Progenitor cell of endocrine pancreas (in vitro differentiated cells): ENCODE measurements around the gene NDOR1. TPM values are rescaled to one million over a fixed set of nuclear protein-coding genes. Genes with fewer than 3 reads are reported as not detected.

Source experiments
- DNase-seq: peaks from one replicate; pipeline ENCODE4 v3.0.0; 2021; ENCODE audit warnings: low spot score; ENCODE audit not compliant: unreplicated experiment
- H3K27ac Mint-ChIP-seq: 2 replicates; pipeline ENCODE4 v1.8.0; 2021; ENCODE audit warnings: mild to moderate bottlenecking, moderate library complexity, mixed read lengths
- H3K27me3 Mint-ChIP-seq: 2 replicates; pipeline ENCODE4 v1.8.0; 2021; ENCODE audit warnings: mixed read lengths
- H3K36me3 Mint-ChIP-seq: 2 replicates; pipeline ENCODE4 v1.8.0; 2022; ENCODE audit warnings: mixed read lengths; ENCODE audit not compliant: insufficient read depth
- H3K4me1 Mint-ChIP-seq: 2 replicates; pipeline ENCODE4 v1.8.0; 2021; ENCODE audit warnings: low read depth, mixed read lengths
- H3K4me3 Mint-ChIP-seq: 2 replicates; pipeline ENCODE4 v1.8.0; 2021; ENCODE audit warnings: low read depth, mild to moderate bottlenecking, moderate library complexity, mixed read lengths
- H3K9me3 Mint-ChIP-seq: 2 replicates; pipeline ENCODE4 v1.8.0; 2021; ENCODE audit warnings: low read depth, mixed read lengths
- long read RNA-seq: library from polyadenylated mRNA; unstranded; transcript quantifications from one replicate; pipeline ENCODE4 v2.0.0, GENCODE V29; 2020
- total RNA-seq: library from RNA; stranded (reverse); gene quantifications from 2 replicates; pipeline ENCODE4 v1.2.1, GENCODE V29; 2021
- TF ChIP-seq, protein P1 (sequence below): fragments of 200-600 bp; sonication (generic); IDR thresholded peaks from one replicate; pipeline ENCODE4 v1.5.0; 2021; ENCODE audit warnings: antibody characterized with exemption, mild to moderate bottlenecking; ENCODE audit not compliant: unreplicated experiment

NDOR1 gene
- 35.1 and 37.4 TPM in 2 replicates for total RNA-seq
- long read RNA-seq, partial matches to known transcripts = 1 of 4 reads
- long read RNA-seq, other reads (novel, unspliced or antisense) = 3 of 4 reads

- TF ChIP-seq, protein P1, sequence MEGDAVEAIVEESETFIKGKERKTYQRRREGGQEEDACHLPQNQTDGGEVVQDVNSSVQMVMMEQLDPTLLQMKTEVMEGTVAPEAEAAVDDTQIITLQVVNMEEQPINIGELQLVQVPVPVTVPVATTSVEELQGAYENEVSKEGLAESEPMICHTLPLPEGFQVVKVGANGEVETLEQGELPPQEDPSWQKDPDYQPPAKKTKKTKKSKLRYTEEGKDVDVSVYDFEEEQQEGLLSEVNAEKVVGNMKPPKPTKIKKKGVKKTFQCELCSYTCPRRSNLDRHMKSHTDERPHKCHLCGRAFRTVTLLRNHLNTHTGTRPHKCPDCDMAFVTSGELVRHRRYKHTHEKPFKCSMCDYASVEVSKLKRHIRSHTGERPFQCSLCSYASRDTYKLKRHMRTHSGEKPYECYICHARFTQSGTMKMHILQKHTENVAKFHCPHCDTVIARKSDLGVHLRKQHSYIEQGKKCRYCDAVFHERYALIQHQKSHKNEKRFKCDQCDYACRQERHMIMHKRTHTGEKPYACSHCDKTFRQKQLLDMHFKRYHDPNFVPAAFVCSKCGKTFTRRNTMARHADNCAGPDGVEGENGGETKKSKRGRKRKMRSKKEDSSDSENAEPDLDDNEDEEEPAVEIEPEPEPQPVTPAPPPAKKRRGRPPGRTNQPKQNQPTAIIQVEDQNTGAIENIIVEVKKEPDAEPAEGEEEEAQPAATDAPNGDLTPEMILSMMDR = no peak
- DNase-seq = peak; percentile 88
- peak within 1 kb of the TSS; percentile 93 for H3K4me3 Mint-ChIP-seq
- H3K27ac Mint-ChIP-seq = peak within 1 kb of the TSS; percentile 93
- no peaks in the 10 kb centered on the region for H3K27me3 Mint-ChIP-seq
- peaks cover 3% of the 10 kb centered on the region for H3K36me3 Mint-ChIP-seq
- peaks cover 25% of the 10 kb centered on the region for H3K4me1 Mint-ChIP-seq
- H3K9me3 Mint-ChIP-seq = no peaks in the 10 kb centered on the region
These were observed at the start of gene NDOR1, which contains the start of gene TMEM203 for GRCh38 chr9:137205126-137206069. Gene NDOR1, plus strand, starts transcription at chr9:137205700. Its CDS starts 78 bp downstream, at chr9:137205778. Gene TMEM203, minus strand, starts transcription at chr9:137205648. Its CDS starts 234 bp downstream, at chr9:137205414.

DNA sequence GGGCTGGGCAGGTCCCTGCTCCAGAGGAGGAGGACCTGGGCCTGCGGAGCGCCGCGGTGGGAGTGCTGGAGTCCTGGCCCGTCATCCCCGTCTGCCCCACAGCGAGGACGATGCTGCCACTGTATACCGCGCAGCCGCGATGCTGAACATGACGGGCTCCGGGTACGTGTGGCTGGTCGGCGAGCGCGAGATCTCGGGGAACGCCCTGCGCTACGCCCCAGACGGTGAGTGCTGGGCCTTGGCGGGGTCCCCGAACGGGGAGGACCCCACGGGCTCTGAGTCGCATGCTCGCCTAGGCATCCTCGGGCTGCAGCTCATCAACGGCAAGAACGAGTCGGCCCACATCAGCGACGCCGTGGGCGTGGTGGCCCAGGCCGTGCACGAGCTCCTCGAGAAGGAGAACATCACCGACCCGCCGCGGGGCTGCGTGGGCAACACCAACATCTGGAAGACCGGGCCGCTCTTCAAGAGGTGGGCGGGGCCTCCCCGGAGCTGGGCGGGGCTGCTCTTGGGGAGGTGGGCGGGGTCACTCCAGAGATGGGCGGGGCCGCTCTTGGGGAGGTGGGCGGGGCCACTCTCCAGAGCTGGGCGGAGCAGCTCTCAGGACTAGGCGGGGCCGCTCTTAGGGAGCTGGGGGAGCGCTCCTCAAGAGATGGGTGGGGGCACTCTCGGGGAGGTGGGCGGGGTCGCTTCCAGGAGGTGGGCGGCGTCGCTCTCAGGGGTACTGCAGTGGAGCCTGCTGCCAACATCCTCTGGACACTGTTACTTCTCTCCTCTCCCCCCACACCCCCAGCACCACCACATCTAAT lies 48.7 kb upstream of the NDOR1 start:
- H3K9me3 Mint-ChIP-seq = no peaks in the 10 kb centered on the region
- H3K36me3 Mint-ChIP-seq = no peaks in the 10 kb centered on the region
- no peaks in the 10 kb centered on the region for H3K4me1 Mint-ChIP-seq
- TF ChIP-seq, protein P1 = no peak
- peaks cover 49% of the 10 kb centered on the region for H3K27me3 Mint-ChIP-seq
- no peak overlapping the region for H3K27ac Mint-ChIP-seq
- no peak for DNase-seq
- H3K4me3 Mint-ChIP-seq = no peak overlapping the region

GRCh38 chr9:137157618-137158415 lies 47.7 kb upstream of the NDOR1 start:
- no peaks in the 10 kb centered on the region for H3K36me3 Mint-ChIP-seq
- no peaks in the 10 kb centered on the region for H3K9me3 Mint-ChIP-seq
- no peak overlapping the region for H3K4me3 Mint-ChIP-seq
- H3K27ac Mint-ChIP-seq = no peak overlapping the region
- no peak for DNase-seq
- H3K4me1 Mint-ChIP-seq = no peaks in the 10 kb centered on the region
- TF ChIP-seq, protein P1 = no peak
- peaks cover 53% of the 10 kb centered on the region for H3K27me3 Mint-ChIP-seq

GRCh38 chr9:137158625-137159024 lies 46.9 kb upstream of the NDOR1 start:
- H3K4me1 Mint-ChIP-seq = no peaks in the 10 kb centered on the region
- no peaks in the 10 kb centered on the region for H3K9me3 Mint-ChIP-seq
- H3K4me3 Mint-ChIP-seq = no peak overlapping the region
- H3K27ac Mint-ChIP-seq = no peak overlapping the region
- TF ChIP-seq, protein P1 = no peak
- no peaks in the 10 kb centered on the region for H3K36me3 Mint-ChIP-seq
- peaks cover 60% of the 10 kb centered on the region for H3K27me3 Mint-ChIP-seq
- DNase-seq = no peak
